GM21447 (cell line): ENCODE measurements around the gene LCN1.
"Not testable (repeated sequence)": the region's sequence is repeated elsewhere in the genome, so short reads cannot be mapped to it uniquely, and the experiment has no call there.

Source experiments
- ATAC-seq: cut with Tn5 transposase; IDR thresholded peaks from one replicate; pipeline ENCODE4 v1.9.1; 2021; ENCODE audit not compliant: unreplicated experiment

The LCN1 gene

DNA sequence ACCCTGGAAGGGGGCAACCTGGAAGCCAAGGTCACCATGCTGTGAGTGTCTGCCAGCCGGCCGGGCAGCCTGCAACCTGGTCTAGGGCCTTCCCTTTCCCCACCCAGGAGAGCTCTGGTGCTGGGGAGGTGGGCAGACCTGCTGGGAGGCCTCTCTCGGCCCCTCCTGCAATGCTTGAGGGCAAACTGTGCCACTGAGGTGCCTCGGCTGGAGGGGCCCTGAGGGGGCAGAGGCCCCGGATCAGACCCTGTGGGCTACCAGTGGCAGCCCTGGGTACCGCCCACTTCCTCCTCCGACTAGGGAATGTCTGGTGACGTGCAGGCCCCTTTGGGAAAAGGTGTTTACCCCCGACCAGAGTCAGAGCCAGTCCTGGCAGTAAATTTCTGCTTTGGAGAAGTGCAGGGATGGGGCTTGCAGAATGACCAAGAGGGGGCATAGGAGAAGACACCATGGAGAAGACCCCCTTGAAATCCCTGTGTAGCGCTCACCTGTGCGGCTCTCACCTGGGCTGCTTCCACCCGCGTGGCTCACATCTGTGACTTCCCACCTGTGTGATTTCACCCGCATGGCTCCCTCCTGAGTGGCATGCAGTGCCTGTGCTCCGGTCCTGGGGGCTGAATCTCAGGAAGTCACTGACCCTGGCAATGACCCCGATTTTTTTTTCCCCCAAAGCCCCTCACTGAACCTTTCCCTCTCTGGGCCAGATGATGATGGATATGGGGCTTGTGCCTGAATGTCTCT lies 1.1 kb downstream of the LCN1 start:
- ATAC-seq = no peak

DNA sequence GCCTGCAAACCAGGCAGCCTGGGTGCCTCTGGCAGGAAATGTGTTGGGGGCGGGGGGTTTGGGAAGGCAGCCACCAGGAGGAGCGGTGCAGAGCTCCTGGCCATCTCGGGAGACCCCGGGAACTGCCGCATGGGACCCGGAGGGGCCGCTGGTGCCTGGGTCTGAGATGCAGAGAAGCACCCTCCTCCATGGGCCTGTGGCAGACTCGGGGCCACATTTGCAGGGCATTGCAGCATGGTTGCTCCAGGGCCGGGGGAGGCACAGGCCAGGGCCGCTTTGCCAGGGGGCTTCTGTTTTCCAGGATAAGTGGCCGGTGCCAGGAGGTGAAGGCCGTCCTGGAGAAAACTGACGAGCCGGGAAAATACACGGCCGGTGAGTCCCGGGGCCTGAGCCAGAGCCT lies 1.7 kb downstream of the LCN1 start:
- no peak for ATAC-seq

DNA sequence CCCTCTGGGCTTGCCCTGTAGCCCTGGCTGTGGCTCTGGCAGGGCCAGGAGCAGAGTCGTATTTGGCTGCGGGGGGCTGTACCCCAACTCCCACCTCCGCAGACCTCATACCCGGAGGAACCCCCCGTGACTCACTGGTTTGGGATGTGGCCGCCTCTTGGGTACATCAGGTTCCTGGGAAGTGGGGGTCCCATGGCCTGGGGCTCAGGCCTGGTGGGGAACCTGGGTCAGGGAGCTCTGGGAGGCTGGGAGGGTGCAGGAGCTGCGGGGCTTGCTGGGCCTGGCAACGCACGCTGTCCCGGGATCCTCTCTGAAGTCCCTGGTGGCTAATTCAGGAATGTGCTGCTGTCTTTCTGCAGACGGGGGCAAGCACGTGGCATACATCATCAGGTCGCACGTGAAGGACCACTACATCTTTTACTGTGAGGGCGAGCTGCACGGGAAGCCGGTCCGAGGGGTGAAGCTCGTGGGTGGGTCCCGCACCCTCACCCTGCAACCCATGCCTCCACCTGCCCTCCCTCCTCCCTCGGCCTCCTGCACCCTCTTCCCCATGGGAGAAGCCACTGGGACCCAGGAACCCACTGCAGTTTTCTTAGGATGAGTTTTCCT lies 2.4 kb downstream of the LCN1 start:
- no peak for ATAC-seq

DNA sequence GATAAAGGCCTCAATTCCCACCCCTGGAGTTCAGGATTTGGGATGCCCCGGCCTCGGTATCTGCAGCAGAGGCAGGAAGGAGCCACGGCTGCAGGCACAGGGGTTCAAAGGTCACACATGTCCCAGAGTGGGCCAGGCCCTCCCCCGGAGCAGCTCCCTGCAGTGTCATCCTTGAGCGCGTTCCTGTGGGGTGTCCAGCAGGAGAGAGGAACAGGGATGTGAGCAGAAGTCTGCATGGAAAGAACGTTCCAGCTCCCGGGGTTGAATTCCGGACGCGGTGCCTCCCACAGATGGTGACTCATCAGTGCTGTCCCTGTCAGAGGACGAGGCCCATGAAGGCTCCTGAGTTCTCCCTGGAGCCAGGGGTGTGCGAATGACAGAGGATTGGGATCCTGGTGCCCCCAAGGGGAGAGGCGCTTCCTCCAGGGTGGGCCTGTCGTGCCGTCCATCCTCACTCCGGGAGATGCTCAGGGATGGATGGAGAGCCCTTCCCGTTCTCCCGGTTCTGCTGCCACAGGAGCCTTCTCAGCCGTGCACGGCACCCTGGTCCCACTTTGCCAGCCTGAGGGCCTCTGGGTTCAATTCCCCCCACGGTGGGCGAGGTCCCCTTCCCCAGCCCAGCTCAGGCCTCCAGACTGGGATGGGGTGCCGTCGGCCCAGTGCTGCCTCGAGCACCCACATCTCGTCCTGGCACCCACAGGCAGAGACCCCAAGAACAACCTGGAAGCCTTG lies 3.1 kb downstream of the LCN1 start:
- no peak for ATAC-seq

GRCh38 chr9:135525241-135526088 lies 4.2 kb downstream of the LCN1 start:
- ATAC-seq = no peak

- ATAC-seq = no peak
These were observed 5.0 kb downstream of the LCN1 start for GRCh38 chr9:135526089-135526729.

DNA sequence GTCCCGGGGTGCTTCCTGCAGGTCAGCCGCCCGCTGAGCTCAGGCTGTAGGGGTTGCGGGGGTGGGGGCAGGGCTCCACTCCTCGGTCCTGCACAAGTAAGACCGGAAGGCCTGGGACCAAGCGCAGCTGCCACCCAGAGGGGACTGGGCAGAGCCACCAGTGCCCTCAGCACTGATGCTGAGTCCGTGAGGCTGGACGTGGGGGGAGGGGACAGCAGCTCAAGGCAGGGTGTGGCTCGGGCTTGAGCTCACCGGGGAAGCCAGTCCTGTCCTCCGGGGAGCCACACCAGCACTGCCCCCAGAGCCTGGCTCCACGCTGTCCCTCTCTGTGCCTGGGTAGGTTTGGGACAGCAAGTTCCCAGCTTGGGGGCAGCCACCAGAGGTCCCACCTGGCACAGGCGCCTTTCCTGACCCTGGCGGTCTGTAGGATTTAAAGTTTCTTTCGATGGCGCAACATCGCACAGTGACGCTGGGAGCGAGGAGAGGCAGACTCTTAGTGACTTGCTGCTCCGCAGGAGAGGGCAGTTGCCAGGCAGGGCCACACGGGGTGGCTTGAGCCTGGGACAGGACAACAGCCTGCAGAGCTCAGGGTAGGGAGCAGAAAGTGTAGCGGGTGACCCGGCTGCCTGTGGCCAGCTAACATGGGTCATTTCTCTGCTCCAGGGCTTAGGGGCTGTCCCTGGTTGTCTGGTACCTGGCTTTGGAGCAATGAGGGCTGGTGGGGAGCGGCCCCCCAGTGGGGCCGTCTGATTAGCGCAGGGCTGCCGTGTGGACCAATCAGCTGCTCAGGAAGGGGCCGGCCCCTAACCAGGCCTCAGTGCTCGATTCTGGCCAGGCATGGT lies 5.7 kb downstream of the LCN1 start:
- no peak for ATAC-seq

GRCh38 chr9:135528842-135529435 lies 7.7 kb downstream of the LCN1 start:
- not testable (repeated sequence) for ATAC-seq

DNA sequence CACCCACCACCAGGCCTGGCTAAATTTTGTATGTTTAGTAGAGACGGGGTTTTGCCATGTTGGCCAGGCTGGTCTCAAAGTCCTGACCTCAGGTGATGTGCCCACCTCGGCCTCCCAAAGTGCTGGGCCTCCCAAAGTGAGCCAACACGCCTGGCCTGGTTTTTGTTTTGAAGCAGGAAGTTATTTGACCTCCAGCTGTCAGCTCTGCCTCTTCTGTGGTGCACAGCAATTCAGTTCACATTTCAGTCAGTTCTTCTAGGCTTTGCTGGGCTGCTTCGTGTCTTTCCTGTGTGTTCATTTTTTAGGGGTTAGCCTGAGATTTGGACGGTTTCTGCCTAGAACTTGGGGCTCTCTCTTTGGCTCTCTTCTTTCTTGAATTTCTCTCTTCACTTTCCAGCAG lies 8.9 kb downstream of the LCN1 start:
- no peak for ATAC-seq

GRCh38 chr9:135531096-135531495 lies 9.9 kb downstream of the LCN1 start:
- ATAC-seq = no peak

GRCh38 chr9:135533113-135533512 lies 11.9 kb downstream of the LCN1 start:
- ATAC-seq = no peak

GRCh38 chr9:135533674-135534073 lies 12.4 kb downstream of the LCN1 start:
- no peak for ATAC-seq

DNA sequence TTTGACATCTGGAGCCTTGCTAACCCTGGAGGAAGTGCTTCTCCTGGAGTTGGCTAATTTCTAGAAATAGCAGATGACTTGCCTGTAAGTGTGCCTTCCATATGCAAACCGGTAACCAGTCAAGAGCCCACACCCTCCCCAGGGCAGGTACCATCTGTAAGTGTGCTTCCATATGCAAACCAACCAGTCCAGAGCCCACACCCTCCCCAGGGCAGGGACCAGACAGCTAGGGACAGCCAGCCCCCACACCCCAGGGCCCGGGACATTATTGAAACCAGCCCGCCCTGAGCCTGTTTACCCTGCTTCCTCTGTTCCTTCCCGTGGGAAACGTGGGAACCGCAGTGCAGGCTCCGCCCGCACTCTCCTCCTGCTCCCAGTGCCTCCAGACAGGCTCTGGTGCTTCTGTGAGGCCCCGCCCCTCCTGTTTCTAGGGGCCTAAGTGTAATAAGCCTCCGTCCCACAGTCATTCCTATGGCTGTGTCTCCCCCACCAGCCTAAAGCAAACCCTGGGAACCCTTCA lies 13.0 kb downstream of the LCN1 start:
- not testable (repeated sequence) for ATAC-seq

- not testable (repeated sequence) for ATAC-seq
These were observed 13.6 kb downstream of the LCN1 start for GRCh38 chr9:135534826-135535225.

GRCh38 chr9:135535631-135536030 lies 14.4 kb downstream of the LCN1 start:
- ATAC-seq = not testable (repeated sequence)

- no peak for ATAC-seq
These were observed 15.0 kb downstream of the LCN1 start for GRCh38 chr9:135536216-135536615.

- not testable (repeated sequence) for ATAC-seq
These were observed 22.1 kb downstream of the LCN1 start for GRCh38 chr9:135543262-135543894.

GRCh38 chr9:135544981-135545635 lies 23.9 kb downstream of the LCN1 start:
- ATAC-seq = no peak
